Measurements from ENCODE around the gene RABAC1. TPM values are rescaled to one million over a fixed set of nuclear protein-coding genes. Genes with fewer than 3 reads are reported as not detected.

The RABAC1 gene
- total RNA-seq, 4 donors from 2014 or later: 75.6 to 235 (median 165) TPM

- Histone ChIP-seq H3K27me3 (no peaks in the 10 kb centered on the region), H3K4me1 (no peaks in the 10 kb centered on the region), H3K27ac (no peak overlapping the region), H3K9me3 (no peaks in the 10 kb centered on the region), H3K36me3 (no peaks in the 10 kb centered on the region), H3K4me3 (no peak overlapping the region)
- intact Hi-C loops (cut with DNase I; ENCODE audit: low total_unique reads): no loop called here
- in situ Hi-C loops (cut with MboI; ENCODE audit: low pct_ligation_motif_present in 1 of 4, low pct_unique_long_range_greater_than_20kb in 1 of 4, low sequenced_read_pairs in 3 of 4): no loop called here
- no peak for DNase-seq
- TF ChIP-seq POLR2AphosphoS5 (IDR thresholded peaks at IDR 0.05) (no peak), CTCF (IDR thresholded peaks at IDR 0.05) (no peak), POLR2A (IDR thresholded peaks at IDR 0.05) (no peak), EP300 (IDR thresholded peaks at IDR 0.05; ENCODE audit: low read depth) (no peak)
- WGBS, 2 donors (ENCODE audit: low coverage in 1 of 2): 85% methylated on average over 22 of the region's 22 CpGs; no CpG with 5 or more reads in 1 of the 2 donors
Measured at GRCh38 chr19:41977916-41978315, 18.8 kb upstream of the RABAC1 start.

- Histone ChIP-seq H3K27ac (no peak overlapping the region), H3K4me1 (no peaks in the 10 kb centered on the region), H3K36me3 (no peaks in the 10 kb centered on the region), H3K9me3 (no peaks in the 10 kb centered on the region), H3K4me3 (no peak overlapping the region), H3K27me3 (no peaks in the 10 kb centered on the region)
- TF ChIP-seq POLR2AphosphoS5 (IDR thresholded peaks at IDR 0.05) (no peak), EP300 (IDR thresholded peaks at IDR 0.05; ENCODE audit: low read depth) (no peak), CTCF (IDR thresholded peaks at IDR 0.05) (no peak), POLR2A (IDR thresholded peaks at IDR 0.05) (no peak)
- intact Hi-C loops (cut with DNase I; ENCODE audit: low total_unique reads): no loop called here
- WGBS, 2 donors (ENCODE audit: low coverage in 1 of 2): 79 to 84% methylated on average over 8 of the region's 8 CpGs
- in situ Hi-C loops (cut with MboI; ENCODE audit: low pct_ligation_motif_present in 1 of 4, low pct_unique_long_range_greater_than_20kb in 1 of 4, low sequenced_read_pairs in 3 of 4): no loop called here
- no peak for DNase-seq
Measured at GRCh38 chr19:41974652-41975051, 15.5 kb upstream of the RABAC1 start.

GRCh38 chr19:41971363-41971762 lies 12.2 kb upstream of the RABAC1 start:
- in situ Hi-C loops (cut with MboI; ENCODE audit: low pct_ligation_motif_present in 1 of 4, low pct_unique_long_range_greater_than_20kb in 1 of 4, low sequenced_read_pairs in 3 of 4): no loop called here
- Histone ChIP-seq H3K27ac (no peak overlapping the region), H3K9me3 (no peaks in the 10 kb centered on the region), H3K4me3 (no peak overlapping the region), H3K27me3 (peaks cover under 1% of the 10 kb centered on the region), H3K36me3 (no peaks in the 10 kb centered on the region), H3K4me1 (no peaks in the 10 kb centered on the region)
- no peak for DNase-seq
- TF ChIP-seq POLR2AphosphoS5 (IDR thresholded peaks at IDR 0.05) (no peak), POLR2A (IDR thresholded peaks at IDR 0.05) (no peak), EP300 (IDR thresholded peaks at IDR 0.05; ENCODE audit: low read depth) (no peak), CTCF (IDR thresholded peaks at IDR 0.05) (no peak)
- 86% methylated on average over 11 of the region's 11 CpGs; no CpG with 5 or more reads in 1 of the 2 donors for WGBS, 2 donors (ENCODE audit: low coverage in 1 of 2)
- intact Hi-C loops (cut with DNase I; ENCODE audit: low total_unique reads): no loop called here

- DNase-seq: no peak
- Histone ChIP-seq H3K4me1 (no peaks in the 10 kb centered on the region), H3K9me3 (no peaks in the 10 kb centered on the region), H3K36me3 (no peaks in the 10 kb centered on the region), H3K4me3 (no peak overlapping the region), H3K27ac (no peak overlapping the region), H3K27me3 (peaks cover 4% of the 10 kb centered on the region)
- in situ Hi-C loops (cut with MboI; ENCODE audit: low pct_ligation_motif_present in 1 of 4, low pct_unique_long_range_greater_than_20kb in 1 of 4, low sequenced_read_pairs in 3 of 4) (no loop called here), intact Hi-C loops (cut with DNase I; ENCODE audit: low total_unique reads) (no loop called here)
- WGBS, 2 donors (ENCODE audit: low coverage in 1 of 2): 91% methylated on average over 18 of the region's 19 CpGs; no CpG with 5 or more reads in 1 of the 2 donors
- TF ChIP-seq CTCF (IDR thresholded peaks at IDR 0.05) (no peak), EP300 (IDR thresholded peaks at IDR 0.05; ENCODE audit: low read depth) (no peak), POLR2A (IDR thresholded peaks at IDR 0.05) (no peak), POLR2AphosphoS5 (IDR thresholded peaks at IDR 0.05) (no peak)
Measured at GRCh38 chr19:41969772-41970458, 10.8 kb upstream of the RABAC1 start.

Measured in transverse colon (tissue), 4 donors.